Measurements from ENCODE around the gene MIEF1.

Gene MIEF1

DNA sequence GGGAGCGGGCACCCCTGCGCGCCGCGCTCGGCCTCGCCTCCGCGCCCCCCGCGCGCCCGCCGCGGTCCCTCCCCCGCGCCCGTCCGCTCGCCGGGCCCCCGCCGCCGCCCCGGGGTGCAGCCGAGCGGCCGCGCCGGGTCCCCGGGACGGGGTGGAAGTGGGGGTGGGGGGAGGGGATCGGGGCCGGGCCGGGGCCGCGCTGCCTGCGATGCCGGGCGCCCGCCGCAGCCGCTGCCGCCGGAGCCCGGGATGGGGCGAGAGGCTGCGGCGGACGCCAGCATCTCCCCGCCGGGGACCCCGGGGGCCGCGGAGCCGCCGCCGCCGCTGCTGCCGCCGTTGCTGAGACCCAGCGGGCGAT is 44.9 kb upstream of the MIEF1 start:
- ATAC-seq = no peak
- TF ChIP-seq, protein P1, sequence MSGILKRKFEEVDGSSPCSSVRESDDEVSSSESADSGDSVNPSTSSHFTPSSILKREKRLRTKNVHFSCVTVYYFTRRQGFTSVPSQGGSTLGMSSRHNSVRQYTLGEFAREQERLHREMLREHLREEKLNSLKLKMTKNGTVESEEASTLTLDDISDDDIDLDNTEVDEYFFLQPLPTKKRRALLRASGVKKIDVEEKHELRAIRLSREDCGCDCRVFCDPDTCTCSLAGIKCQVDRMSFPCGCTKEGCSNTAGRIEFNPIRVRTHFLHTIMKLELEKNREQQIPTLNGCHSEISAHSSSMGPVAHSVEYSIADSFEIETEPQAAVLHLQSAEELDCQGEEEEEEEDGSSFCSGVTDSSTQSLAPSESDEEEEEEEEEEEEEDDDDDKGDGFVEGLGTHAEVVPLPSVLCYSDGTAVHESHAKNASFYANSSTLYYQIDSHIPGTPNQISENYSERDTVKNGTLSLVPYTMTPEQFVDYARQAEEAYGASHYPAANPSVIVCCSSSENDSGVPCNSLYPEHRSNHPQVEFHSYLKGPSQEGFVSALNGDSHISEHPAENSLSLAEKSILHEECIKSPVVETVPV (CRISPR knock-in tag; IDR thresholded peaks at IDR 0.05) = no peak
- no peak for TF ChIP-seq ESRRG (CRISPR knock-in tag; IDR thresholded peaks at IDR 0.05)
- no peak for TF ChIP-seq ZNF565 (CRISPR knock-in tag; conservative IDR thresholded peaks at IDR 0.05; ENCODE audit: low read depth)
- TF ChIP-seq TCF4 (CRISPR knock-in tag; IDR thresholded peaks at IDR 0.05; ENCODE audit: borderline replicate concordance) = no peak
- no peak for TF ChIP-seq BACH2 (CRISPR knock-in tag; IDR thresholded peaks at IDR 0.05; ENCODE audit: borderline replicate concordance)
- TF ChIP-seq PPARA (CRISPR knock-in tag; IDR thresholded peaks at IDR 0.05; ENCODE audit: borderline replicate concordance) = no peak
- TF ChIP-seq, protein P2, sequence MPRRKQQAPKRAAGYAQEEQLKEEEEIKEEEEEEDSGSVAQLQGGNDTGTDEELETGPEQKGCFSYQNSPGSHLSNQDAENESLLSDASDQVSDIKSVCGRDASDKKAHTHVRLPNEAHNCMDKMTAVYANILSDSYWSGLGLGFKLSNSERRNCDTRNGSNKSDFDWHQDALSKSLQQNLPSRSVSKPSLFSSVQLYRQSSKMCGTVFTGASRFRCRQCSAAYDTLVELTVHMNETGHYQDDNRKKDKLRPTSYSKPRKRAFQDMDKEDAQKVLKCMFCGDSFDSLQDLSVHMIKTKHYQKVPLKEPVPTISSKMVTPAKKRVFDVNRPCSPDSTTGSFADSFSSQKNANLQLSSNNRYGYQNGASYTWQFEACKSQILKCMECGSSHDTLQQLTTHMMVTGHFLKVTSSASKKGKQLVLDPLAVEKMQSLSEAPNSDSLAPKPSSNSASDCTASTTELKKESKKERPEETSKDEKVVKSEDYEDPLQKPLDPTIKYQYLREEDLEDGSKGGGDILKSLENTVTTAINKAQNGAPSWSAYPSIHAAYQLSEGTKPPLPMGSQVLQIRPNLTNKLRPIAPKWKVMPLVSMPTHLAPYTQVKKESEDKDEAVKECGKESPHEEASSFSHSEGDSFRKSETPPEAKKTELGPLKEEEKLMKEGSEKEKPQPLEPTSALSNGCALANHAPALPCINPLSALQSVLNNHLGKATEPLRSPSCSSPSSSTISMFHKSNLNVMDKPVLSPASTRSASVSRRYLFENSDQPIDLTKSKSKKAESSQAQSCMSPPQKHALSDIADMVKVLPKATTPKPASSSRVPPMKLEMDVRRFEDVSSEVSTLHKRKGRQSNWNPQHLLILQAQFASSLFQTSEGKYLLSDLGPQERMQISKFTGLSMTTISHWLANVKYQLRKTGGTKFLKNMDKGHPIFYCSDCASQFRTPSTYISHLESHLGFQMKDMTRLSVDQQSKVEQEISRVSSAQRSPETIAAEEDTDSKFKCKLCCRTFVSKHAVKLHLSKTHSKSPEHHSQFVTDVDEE (CRISPR knock-in tag; IDR thresholded peaks at IDR 0.05) = no peak
- no peak for TF ChIP-seq SNAI2 (CRISPR knock-in tag; IDR thresholded peaks at IDR 0.05)
- TF ChIP-seq OSR1 (CRISPR knock-in tag; IDR thresholded peaks at IDR 0.05) = no peak
- TF ChIP-seq TOX (CRISPR knock-in tag; IDR thresholded peaks at IDR 0.05; ENCODE audit: borderline replicate concordance) = no peak
- no peak for TF ChIP-seq ZNF8 (CRISPR knock-in tag; IDR thresholded peaks at IDR 0.05)
- TF ChIP-seq, protein P3, sequence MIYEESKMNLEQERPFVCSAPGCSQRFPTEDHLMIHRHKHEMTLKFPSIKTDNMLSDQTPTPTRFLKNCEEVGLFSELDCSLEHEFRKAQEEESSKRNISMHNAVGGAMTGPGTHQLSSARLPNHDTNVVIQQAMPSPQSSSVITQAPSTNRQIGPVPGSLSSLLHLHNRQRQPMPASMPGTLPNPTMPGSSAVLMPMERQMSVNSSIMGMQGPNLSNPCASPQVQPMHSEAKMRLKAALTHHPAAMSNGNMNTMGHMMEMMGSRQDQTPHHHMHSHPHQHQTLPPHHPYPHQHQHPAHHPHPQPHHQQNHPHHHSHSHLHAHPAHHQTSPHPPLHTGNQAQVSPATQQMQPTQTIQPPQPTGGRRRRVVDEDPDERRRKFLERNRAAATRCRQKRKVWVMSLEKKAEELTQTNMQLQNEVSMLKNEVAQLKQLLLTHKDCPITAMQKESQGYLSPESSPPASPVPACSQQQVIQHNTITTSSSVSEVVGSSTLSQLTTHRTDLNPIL (CRISPR knock-in tag; IDR thresholded peaks at IDR 0.05; ENCODE audit: low read depth) = no peak
- no peak for TF ChIP-seq ISL1 (CRISPR knock-in tag; IDR thresholded peaks at IDR 0.05)
- TF ChIP-seq, protein P4, sequence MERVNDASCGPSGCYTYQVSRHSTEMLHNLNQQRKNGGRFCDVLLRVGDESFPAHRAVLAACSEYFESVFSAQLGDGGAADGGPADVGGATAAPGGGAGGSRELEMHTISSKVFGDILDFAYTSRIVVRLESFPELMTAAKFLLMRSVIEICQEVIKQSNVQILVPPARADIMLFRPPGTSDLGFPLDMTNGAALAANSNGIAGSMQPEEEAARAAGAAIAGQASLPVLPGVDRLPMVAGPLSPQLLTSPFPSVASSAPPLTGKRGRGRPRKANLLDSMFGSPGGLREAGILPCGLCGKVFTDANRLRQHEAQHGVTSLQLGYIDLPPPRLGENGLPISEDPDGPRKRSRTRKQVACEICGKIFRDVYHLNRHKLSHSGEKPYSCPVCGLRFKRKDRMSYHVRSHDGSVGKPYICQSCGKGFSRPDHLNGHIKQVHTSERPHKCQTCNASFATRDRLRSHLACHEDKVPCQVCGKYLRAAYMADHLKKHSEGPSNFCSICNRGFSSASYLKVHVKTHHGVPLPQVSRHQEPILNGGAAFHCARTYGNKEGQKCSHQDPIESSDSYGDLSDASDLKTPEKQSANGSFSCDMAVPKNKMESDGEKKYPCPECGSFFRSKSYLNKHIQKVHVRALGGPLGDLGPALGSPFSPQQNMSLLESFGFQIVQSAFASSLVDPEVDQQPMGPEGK (CRISPR knock-in tag; IDR thresholded peaks at IDR 0.05; ENCODE audit: borderline replicate concordance) = no peak
- TF ChIP-seq GLIS3 (CRISPR knock-in tag; IDR thresholded peaks at IDR 0.05) = no peak
- no peak for TF ChIP-seq ZNF70 (CRISPR knock-in tag; IDR thresholded peaks at IDR 0.05)
- no peak for TF ChIP-seq CSDC2 (CRISPR knock-in tag; IDR thresholded peaks at IDR 0.05)
- no peak for TF ChIP-seq RARB (CRISPR knock-in tag; IDR thresholded peaks at IDR 0.05)
- no peak for TF ChIP-seq ZFP3 (CRISPR knock-in tag; IDR thresholded peaks at IDR 0.05)
- TF ChIP-seq, protein P5, sequence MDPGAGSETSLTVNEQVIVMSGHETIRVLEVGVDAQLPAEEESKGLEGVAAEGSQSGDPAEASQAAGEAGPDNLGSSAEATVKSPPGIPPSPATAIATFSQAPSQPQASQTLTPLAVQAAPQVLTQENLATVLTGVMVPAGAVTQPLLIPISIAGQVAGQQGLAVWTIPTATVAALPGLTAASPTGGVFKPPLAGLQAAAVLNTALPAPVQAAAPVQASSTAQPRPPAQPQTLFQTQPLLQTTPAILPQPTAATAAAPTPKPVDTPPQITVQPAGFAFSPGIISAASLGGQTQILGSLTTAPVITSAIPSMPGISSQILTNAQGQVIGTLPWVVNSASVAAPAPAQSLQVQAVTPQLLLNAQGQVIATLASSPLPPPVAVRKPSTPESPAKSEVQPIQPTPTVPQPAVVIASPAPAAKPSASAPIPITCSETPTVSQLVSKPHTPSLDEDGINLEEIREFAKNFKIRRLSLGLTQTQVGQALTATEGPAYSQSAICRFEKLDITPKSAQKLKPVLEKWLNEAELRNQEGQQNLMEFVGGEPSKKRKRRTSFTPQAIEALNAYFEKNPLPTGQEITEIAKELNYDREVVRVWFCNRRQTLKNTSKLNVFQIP (CRISPR knock-in tag; IDR thresholded peaks at IDR 0.05; ENCODE audit: borderline replicate concordance, low read depth) = no peak

DNA sequence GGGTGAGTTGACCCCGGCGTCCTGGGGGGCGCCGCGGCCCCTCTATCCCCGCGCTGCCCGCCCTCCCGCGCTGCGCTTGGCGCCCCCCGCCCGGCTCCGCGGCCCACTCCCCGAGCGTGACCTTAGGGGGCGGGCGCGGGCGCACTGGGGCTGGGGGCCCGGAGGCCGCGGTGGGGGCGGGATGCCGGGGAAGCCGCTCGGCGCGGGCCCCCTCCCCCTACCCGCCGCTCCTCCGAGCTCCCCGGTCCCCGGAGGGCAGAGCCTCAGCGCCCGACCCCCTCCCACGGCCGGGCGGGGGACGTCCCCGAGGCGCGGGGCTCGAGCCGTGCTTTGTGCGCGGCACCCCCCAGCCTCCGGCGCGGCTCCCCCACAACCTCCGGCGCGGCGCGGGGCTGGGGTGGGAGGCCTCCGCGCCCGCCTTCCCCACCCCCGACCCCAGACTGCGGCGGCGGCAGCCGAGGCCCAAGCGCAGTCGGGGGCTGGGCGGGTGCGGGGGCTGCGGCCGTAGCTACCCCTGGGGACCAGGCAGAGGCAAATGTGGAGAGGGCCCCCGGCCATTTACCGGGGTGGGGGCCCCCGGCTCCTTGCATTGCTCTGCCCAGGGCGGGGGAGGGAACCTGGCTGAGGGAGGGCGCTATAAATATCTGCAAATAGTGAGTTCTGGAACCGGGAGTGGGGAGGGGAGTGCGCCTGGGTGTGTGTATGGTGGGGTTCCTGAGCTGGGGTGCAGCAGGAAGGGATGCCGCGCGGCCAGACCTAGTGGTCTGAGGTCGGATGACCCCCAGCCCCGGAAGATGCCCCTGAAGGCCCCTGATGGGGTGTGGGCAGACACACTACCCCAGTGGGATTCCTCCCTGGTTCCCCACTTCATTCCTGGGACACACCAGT is 44.3 kb upstream of the MIEF1 start:
- no peak for ATAC-seq
- TF ChIP-seq ZFP3 (CRISPR knock-in tag; IDR thresholded peaks at IDR 0.05) = no peak
- TF ChIP-seq ZNF70 (CRISPR knock-in tag; IDR thresholded peaks at IDR 0.05) = no peak
- no peak for TF ChIP-seq CSDC2 (CRISPR knock-in tag; IDR thresholded peaks at IDR 0.05)
- TF ChIP-seq, protein P2 (CRISPR knock-in tag; IDR thresholded peaks at IDR 0.05) = no peak
- TF ChIP-seq ZC3H10 (CRISPR knock-in tag; IDR thresholded peaks at IDR 0.05) = no peak
- no peak for TF ChIP-seq ZNF565 (CRISPR knock-in tag; conservative IDR thresholded peaks at IDR 0.05; ENCODE audit: low read depth)
- TF ChIP-seq, protein P5 (CRISPR knock-in tag; IDR thresholded peaks at IDR 0.05; ENCODE audit: borderline replicate concordance, low read depth) = no peak
- TF ChIP-seq ZNF8 (CRISPR knock-in tag; IDR thresholded peaks at IDR 0.05) = no peak
- no peak for TF ChIP-seq PPARA (CRISPR knock-in tag; IDR thresholded peaks at IDR 0.05; ENCODE audit: borderline replicate concordance)
- no peak for TF ChIP-seq ARNTL (CRISPR knock-in tag; IDR thresholded peaks at IDR 0.05; ENCODE audit: borderline replicate concordance, low read depth)
- no peak for TF ChIP-seq ZFP30 (CRISPR knock-in tag; IDR thresholded peaks at IDR 0.05)
- no peak for TF ChIP-seq ESRRG (CRISPR knock-in tag; IDR thresholded peaks at IDR 0.05)
- no peak for TF ChIP-seq ISL1 (CRISPR knock-in tag; IDR thresholded peaks at IDR 0.05)
- TF ChIP-seq RARB (CRISPR knock-in tag; IDR thresholded peaks at IDR 0.05) = no peak
- TF ChIP-seq BACH2 (CRISPR knock-in tag; IDR thresholded peaks at IDR 0.05; ENCODE audit: borderline replicate concordance) = no peak

Data from SK-N-SH treated with all-trans-retinoic acid at 6 μM for 48 hours (cell line).